MG63 (cell line): ENCODE measurements around the gene PTPRN2. TPM values are rescaled to one million over a fixed set of nuclear protein-coding genes. Genes with fewer than 3 reads are reported as not detected.

ENCODE experiments used
- DNase-seq: peaks from one replicate; pipeline ENCODE4 v3.0.0-alpha.2; 2020
- H3K27me3 ChIP-seq: fragments of 250-450 bp; sonication (Bioruptor Pico); 2 replicates; pipeline ENCODE4 v1.5.1; 2020; ENCODE audit warnings: mild to moderate bottlenecking, moderate library complexity
- H3K36me3 ChIP-seq: fragments of 250-450 bp; sonication (Bioruptor Pico); 2 replicates; pipeline ENCODE4 v1.5.1; 2020; ENCODE audit warnings: mild to moderate bottlenecking, moderate library complexity
- H3K4me3 ChIP-seq: fragments of 250-450 bp; sonication (Bioruptor Pico); 2 replicates; pipeline ENCODE4 v1.5.1; 2020; ENCODE audit warnings: mild to moderate bottlenecking, moderate library complexity
- H3K9me3 ChIP-seq: fragments of 250-450 bp; sonication (Bioruptor Pico); 2 replicates; pipeline ENCODE4 v1.5.1; 2020; ENCODE audit warnings: mild to moderate bottlenecking, moderate library complexity
- total RNA-seq: library from RNA; depleted of rRNA; stranded (reverse); fragments of >200 nt; shearing (Covaris generic); gene quantifications from 2 replicates; pipeline ENCODE4 v1.2.3, GENCODE V29; 2014; ENCODE audit warnings: low replicate concordance

PTPRN2 gene
- total RNA-seq, 1 experiment from 2014 or later: 0.16 TPM

DNA sequence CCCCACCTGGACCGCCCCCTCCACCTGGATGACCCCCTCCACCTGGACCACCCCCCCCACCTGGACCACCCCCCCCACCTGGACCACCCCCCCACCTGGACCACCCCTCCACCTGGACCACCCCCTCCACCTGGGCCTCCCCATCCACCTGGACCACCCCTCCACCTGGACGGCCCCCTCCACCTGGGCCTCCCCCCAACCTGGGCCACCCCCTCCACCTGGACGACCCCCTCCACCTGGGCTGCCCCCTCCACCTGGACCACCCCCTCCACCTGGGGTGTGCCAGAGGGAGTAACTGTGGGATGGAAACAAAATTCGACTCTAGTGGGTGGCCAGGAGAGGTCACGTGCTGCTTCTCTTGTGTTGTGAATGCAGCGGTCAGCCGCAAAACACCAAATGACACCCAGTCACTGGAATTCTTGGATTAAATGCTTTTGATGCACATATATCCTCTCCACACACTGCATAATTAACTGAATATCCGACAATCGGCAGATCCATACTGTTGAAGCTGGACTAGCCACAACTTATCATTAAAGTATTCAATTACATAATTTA is 316.7 kb downstream of the PTPRN2 start:
- no peaks in the 10 kb centered on the region for H3K36me3 ChIP-seq
- H3K9me3 ChIP-seq: no peaks in the 10 kb centered on the region
- H3K27me3 ChIP-seq: 0 out of 2 replicates have a peak, but pooled peaks cover 6% of the 10 kb centered on the region
- H3K4me3 ChIP-seq: no peak overlapping the region
- DNase-seq: no peak

DNA sequence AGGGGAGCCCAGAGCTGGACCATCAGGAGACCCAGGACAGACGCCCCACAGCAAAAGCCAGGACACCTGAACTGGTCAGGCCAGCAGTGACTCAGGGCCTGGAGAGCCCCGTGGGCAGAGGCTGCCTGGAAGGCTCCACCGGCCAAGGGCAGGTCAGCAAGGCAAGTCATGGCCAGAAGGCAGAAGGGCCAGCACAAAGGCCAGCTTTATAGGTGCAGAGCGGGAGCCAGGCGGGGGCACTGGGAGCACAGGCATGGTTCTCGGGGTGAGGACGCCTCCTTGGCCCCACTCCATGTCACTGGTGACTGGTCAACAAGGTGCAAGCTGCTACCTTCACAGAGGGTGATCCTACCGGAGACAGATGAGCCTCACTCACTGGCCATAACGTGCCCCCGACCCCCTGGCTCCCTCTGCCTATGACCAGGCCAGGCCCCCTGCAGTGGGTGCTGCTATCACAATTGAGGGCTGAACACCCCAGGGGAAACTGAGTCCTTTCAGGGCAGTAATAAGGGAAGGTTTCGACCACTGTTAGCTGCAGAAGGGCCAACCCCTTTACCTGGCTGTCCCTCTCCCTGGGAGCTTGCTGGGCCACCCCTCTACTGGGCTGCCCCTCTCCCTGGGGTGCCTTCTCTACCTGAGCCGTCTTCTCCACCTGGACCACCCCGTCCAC is 317.4 kb downstream of the PTPRN2 start:
- no peaks in the 10 kb centered on the region for H3K36me3 ChIP-seq
- H3K9me3 ChIP-seq: no peaks in the 10 kb centered on the region
- 0 out of 2 replicates have a peak, but pooled peaks cover 6% of the 10 kb centered on the region for H3K27me3 ChIP-seq
- peak; percentile 23 for DNase-seq
- no peak overlapping the region for H3K4me3 ChIP-seq

DNA sequence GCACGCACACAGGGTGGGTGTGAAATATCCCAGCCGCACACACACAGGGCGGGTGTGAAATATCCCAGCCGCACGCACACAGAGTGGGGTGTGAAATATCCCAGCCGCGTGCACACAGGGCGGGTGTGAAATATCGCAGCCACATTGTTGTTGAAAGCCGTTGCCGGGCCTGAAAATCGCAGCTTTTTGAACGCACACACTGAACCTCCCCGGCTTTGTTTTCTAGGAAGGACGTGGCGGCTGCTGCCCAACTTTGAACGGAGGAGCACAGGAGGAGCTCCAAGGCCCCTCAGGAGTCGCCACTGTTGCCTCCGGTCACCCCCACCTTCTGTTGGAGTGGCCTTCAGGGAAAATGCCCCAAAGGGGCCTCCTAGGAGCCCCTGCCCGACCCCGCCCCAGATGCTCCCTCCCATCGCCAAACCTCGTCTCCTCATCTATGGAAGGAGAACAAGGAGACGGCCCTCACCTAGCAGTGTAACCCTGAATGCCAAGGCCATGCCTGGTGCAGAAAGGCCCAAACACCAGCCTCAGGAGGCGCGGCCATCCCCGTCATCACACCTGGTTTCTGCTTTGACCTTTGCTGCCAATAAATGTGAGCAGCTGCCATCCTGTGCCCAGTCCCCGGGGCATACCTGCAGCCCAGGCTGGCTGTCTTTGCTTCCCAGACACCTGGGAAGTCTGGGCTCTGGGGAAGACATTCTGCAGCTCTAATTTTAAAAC is 318.6 kb downstream of the PTPRN2 start:
- Histone ChIP-seq H3K9me3 (no peaks in the 10 kb centered on the region), H3K4me3 (no peak overlapping the region), H3K36me3 (no peaks in the 10 kb centered on the region), H3K27me3 (no peaks in the 10 kb centered on the region)
- no peak for DNase-seq

DNA sequence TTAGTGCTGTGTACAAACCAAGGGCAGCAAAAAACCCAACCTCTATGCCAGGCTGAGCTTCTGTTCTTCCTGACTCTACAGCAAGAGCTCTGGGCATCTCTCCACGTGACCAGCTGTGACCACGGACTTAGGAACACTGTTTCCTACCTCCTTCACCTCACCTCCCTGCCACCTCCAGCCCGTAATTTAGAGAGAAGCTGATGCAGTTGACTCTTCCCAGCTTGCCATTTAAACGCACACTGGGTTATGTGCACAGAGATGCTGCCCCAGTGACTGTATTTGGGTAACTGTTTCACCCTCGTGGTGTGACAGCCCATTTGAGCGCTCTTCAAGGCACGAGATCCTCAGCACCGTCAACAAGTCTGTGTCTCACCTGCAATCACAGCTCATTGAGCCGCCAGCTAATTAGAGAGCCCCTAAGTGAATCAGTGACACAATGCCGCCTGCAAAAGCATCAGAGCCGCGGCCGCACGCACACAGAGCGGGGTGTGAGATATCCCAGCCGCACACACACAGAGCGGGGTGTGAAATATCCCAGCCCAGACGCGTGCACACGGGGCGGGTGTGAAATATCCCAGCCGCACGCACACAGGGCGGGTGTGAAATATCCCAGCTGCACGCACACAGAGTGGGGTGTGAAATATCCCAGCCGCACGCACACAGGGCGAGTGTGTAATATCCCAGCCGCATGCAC is 319.7 kb downstream of the PTPRN2 start:
- Histone ChIP-seq H3K27me3 (no peaks in the 10 kb centered on the region), H3K9me3 (no peaks in the 10 kb centered on the region)
- DNase-seq: no peak

DNA sequence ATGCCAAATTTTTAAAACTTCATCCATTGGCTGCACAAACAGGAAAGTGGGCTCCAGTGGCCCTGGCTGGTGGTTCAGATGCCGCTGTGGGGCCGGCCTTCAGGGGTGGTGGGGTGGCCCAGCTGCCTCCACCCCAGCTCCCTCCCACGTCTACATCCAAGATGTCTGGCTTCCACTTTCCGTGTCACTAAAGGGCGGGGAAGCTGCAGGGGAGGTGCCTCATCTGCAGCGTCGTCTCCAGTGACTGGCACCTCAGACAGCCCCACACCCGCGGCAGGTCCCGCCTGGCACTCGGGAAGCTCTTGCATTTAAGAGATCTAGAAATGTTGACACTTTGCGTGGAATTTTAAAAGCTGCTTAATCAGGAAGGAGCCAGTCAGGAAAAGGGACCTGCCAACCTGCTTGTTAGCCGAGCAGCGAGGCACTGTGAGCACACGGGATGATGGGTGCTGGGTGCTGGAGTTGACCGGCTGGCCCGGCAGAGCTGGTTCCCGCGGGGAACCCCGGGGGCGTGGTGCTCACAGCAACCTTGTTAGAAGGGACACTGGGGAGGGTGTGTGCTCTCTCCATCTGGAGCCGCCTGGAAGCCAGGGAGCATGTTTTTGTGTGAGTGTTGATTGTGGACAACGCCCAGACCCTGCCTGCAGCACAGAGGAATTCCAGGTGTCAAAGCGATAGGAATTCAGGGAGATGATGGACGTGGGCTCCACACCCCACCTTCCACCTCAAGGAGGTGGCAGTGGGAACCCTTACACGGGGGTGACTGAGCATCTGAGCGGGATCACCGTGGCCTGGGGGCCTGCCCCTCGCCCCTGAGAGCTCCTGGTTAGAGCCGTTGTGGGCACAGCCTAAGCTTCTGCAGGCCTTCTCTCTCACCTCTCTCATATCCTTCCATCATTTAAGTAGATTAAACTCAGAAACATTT is 320.5 kb downstream of the PTPRN2 start:
- Histone ChIP-seq H3K36me3 (no peaks in the 10 kb centered on the region), H3K9me3 (no peaks in the 10 kb centered on the region), H3K27me3 (no peaks in the 10 kb centered on the region), H3K4me3 (no peak overlapping the region)
- DNase-seq: no peak

More for the DNA sequence above, 319.7 kb downstream of the PTPRN2 start:
- H3K4me3 ChIP-seq: no peak overlapping the region
- H3K36me3 ChIP-seq: no peaks in the 10 kb centered on the region

DNA sequence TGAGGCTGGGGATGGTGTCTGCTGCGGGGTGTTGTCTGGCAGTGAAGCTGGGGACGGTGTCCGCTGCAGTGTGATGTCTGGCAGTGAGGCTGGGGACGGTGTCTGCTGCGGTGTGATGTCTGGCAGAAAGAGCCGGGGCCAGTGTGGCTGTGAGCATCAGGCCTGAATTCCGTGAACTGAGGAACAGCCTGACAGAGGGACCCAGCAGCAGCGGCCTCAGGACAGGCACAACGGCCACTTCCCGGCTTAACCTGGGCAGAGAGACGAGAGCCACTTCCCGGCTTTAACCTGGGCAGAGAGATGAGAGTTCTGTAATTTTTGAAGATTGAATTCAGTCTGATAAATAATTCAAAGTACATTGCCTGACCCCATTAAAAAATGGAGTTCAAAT is 321.2 kb downstream of the PTPRN2 start:
- DNase-seq: no peak
- Histone ChIP-seq H3K36me3 (no peaks in the 10 kb centered on the region), H3K9me3 (no peaks in the 10 kb centered on the region), H3K27me3 (no peaks in the 10 kb centered on the region), H3K4me3 (no peak overlapping the region)

DNA sequence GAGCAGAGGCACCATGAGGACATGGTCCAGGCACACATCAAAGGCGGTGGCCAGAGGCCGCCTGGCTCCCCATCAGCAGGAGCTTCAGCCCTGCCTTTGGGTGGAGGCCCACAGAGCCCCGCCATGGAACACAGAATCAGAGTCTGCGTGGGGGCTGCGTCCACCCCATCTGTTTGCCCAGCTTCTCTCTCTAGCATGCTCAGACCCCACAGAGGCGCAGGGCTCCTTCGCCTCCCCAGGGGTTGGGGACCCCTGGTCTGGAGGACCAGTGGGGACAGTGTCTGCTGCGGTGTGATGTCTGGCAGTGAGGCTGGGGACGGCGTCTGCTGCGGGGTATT is 321.9 kb downstream of the PTPRN2 start:
- H3K27me3 ChIP-seq: no peaks in the 10 kb centered on the region
- no peak for DNase-seq
- no peaks in the 10 kb centered on the region for H3K9me3 ChIP-seq

DNA sequence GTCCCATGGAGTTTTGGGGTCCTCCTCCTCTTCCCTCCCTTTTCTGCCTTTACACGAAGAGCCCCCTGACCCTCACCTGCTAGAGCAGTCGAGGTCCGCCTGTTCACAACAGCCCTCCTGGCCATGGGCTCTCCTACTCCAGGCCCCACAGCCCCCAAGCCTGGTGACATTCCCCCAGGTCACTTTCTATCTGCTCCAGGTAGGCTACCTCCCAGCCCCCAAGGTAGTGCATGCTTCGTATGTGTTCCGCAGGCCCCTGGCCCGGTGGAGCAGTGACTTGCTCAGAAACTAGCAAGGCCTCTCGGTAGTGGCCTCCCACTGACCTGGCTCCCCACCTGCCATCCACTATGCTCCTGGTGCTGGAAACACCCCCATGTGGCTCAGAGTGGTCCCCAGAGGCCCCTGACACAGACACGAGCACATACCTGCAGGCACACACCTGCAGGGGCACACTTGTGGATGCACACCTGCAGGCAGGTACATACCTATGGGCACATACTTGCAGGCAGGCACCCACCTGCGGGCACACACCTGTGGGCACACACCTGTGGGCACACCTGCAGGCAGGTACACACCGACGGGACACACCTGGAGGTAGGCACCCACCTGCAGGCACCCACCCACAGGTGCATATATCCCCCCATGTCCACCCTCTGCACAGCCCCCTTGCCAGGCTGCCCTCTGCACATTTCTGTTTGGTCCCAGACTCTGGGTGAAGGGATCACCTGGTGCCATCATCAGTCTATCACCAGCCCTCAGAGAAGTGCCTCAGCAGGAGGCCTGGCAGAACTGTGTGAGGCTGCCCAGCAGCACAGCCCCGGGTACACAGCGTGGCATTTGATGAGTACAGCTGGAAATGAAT is 322.5 kb downstream of the PTPRN2 start:
- no peaks in the 10 kb centered on the region for H3K27me3 ChIP-seq
- no peak for DNase-seq

More for the DNA sequence above, 321.9 kb downstream of the PTPRN2 start:
- no peak overlapping the region for H3K4me3 ChIP-seq
- no peaks in the 10 kb centered on the region for H3K36me3 ChIP-seq

DNA sequence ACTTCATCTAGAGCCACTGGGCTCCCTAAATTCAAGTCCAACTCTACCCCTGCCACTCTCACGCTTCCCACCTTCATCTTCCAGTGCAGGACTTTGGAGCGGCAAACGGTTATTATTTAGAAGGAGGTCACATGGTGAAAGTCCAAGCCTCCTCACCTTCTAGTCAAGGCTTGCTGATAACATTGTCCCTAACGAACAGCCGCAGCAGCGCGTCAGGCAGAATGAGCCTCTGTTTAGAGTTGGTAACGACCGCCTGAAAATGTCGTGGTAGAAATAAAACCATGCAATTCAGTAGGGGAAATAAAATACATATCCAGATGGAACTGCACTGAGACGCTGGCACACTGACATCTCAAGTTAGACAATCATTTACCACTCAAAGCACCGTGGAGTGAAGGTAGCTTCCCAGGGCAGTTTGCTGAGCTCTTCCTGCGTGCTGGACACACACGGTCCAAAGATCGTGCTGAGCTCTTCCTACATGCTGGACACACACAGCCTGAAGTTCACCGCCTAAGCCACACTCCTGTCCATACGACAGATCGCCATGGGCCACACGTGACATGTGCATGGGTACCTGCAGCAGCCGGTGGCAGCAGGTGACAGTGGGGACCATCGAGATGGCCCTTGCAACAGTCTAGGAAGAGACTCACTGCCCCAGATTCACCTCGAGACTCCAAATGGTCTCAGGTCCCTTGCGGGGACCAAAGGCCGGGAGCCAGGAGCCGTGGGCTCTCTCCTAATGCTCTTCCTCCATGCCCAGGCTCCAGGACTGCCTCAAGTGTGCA is 323.5 kb downstream of the PTPRN2 start:
- H3K27me3 ChIP-seq: no peaks in the 10 kb centered on the region
- H3K9me3 ChIP-seq: no peaks in the 10 kb centered on the region
- no peak for DNase-seq
- H3K36me3 ChIP-seq: no peaks in the 10 kb centered on the region
- H3K4me3 ChIP-seq: no peak overlapping the region

More for the DNA sequence above, 322.5 kb downstream of the PTPRN2 start:
- H3K4me3 ChIP-seq: no peak overlapping the region
- H3K36me3 ChIP-seq: no peaks in the 10 kb centered on the region
- no peaks in the 10 kb centered on the region for H3K9me3 ChIP-seq

DNA sequence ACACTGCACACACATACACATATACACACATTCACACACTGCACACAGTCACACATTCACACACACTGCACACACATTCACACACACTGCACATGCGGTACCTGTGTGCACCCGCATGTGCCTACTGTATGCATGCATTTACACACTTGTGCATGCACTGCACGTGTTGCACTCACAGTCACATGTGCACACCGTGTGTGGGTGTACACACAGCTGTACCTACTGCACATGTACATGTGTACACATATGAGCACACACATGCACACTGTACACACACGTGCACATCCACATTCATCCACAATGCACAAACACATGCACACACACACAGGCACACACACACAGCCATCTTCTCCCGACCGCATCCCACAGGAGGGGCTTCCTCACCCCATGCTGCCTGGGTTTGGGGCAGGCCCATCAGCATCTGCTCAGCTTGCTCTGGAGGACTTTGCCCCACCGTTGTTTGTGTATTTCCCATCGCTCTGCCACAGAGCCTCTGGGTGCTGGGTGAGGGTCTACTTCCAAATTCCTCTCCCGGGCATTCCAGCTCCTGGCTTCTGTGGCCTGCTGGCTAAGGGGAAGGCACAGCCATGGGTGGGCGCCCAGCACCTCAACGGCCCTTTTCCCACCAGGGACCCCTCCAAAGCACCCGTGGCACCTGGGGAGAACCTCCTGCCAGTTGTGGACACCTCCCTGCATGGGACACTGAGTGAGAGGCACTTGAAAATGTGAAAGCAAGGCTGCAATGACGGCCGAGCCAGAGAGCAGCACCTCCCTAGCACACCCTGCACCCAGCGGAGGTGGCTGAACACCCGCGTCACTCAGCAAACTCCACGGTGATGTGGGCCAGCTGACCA is 324.3 kb downstream of the PTPRN2 start:
- H3K9me3 ChIP-seq: no peaks in the 10 kb centered on the region
- no peaks in the 10 kb centered on the region for H3K36me3 ChIP-seq
- no peaks in the 10 kb centered on the region for H3K27me3 ChIP-seq
- H3K4me3 ChIP-seq: no peak overlapping the region
- no peak for DNase-seq

DNA sequence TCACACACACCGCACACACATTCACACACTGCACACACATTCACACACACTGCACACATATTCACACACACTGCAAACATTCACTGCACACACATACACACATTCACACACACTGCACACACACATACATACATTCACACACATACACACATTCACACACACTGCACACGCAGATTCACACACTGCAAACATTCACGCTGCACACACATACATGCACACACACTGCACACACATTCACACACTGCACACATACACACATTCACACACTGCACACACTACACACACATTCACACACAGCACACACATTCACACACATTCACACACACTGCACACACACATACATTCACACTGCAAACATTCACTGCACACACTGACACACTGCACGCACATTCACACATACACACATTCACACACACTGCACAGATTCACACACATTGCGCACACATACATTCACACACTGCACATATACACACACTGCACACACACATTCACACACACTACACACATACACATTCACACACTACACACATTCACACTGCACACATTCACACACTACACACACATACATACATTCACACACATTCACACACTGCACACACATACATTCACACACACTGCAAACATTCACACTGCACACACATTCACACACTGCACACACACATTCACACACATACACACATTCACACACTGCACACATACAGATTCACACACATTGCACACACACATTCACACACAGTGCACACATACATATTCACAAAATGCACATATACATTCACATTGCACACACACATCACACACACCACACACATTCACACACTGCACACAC is 325.1 kb downstream of the PTPRN2 start:
- Histone ChIP-seq H3K4me3 (no peak overlapping the region), H3K36me3 (no peaks in the 10 kb centered on the region), H3K9me3 (no peaks in the 10 kb centered on the region), H3K27me3 (no peaks in the 10 kb centered on the region)
- DNase-seq: no peak

DNA sequence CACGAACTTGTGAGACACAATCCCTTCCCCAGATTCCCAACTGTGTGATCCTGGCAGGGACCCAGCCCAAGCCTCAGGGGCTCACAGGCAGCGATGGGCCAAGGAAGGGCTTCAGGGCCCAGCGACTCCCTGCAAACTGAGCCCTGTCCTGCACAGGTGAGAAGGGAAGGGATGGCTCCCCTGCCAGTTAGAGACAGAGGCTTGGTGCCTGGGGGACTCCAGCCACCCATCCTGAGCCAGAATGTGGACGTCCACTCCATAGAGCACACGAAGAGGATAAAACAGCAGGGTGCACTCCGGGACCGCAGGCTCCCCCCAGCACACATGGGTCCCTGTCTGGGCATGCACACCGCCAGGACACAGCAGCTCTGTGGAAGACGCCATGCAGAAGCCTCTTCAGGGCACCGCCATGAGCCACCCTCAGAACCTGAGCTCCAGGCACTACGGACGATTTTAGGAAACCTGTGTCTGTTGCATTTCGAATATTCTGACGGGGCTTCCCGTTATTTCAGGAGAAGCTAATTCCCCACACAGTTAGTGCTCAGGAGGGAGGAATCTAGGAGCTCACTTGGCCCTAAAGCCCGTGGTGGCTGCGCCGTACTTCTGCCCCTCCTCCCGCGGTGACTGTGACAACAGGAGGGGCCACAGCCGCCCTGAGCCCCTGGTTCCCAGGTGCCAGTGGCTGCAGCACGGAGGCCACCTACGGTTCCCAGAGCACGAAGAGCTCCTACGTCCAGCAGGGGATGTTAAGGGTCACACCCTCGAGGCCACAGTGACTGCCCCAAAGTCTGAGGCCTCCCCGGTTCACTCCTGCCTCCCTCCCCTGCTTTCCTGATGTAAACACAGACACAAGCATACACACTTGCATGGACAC is 326.0 kb downstream of the PTPRN2 start:
- no peak for DNase-seq
- Histone ChIP-seq H3K36me3 (no peaks in the 10 kb centered on the region), H3K9me3 (no peaks in the 10 kb centered on the region), H3K4me3 (no peak overlapping the region), H3K27me3 (no peaks in the 10 kb centered on the region)
